Astrocyte (in vitro differentiated cells and primary cell): ENCODE measurements around the gene IGFN1. TPM values are rescaled to one million over a fixed set of nuclear protein-coding genes. Genes with fewer than 3 reads are reported as not detected.

Source experiments
- DNase-seq: peaks from one replicate; pipeline ENCODE4 v3.0.0-alpha.2; 2010; ENCODE audit warnings: low read depth
- FAIRE-seq: peaks from 2 replicates; lab custom pipeline; 2011; peaks lifted over from hg19 to GRCh38; lab: Jason Lieb, UNC
- H2AFZ ChIP-seq: 2 replicates; pipeline ENCODE4 v1.6.0; 2012; ENCODE audit warnings: low read depth, low read length, inconsistent platforms
- H3K27ac ChIP-seq: 2 replicates; pipeline ENCODE4 v1.5.1; 2011; ENCODE audit warnings: low read depth, low read length, inconsistent platforms
- H3K27me3 ChIP-seq: 2 replicates; pipeline ENCODE4 v1.6.0; 2011; ENCODE audit warnings: low read length, inconsistent platforms; ENCODE audit not compliant: insufficient read depth
- H3K36me3 ChIP-seq: 2 replicates; pipeline ENCODE4 v1.5.1; 2011; ENCODE audit warnings: low read length, inconsistent platforms; ENCODE audit not compliant: insufficient read depth
- H3K4me1 ChIP-seq: 2 replicates; pipeline ENCODE4 v1.5.1; 2011; ENCODE audit warnings: low read length, inconsistent platforms; ENCODE audit not compliant: insufficient read depth
- H3K4me2 ChIP-seq: 2 replicates; pipeline ENCODE4 v1.6.0; 2012; ENCODE audit warnings: low read length, inconsistent platforms
- H3K4me3 ChIP-seq: 2 replicates; pipeline ENCODE4 v1.5.1; 2011; ENCODE audit warnings: low read depth, mild to moderate bottlenecking, low read length, inconsistent platforms; ENCODE audit not compliant: insufficient read depth
- H3K79me2 ChIP-seq: 2 replicates; pipeline ENCODE4 v1.6.0; 2012; ENCODE audit warnings: mild to moderate bottlenecking, low read length, inconsistent platforms; ENCODE audit not compliant: insufficient read depth
- H3K9ac ChIP-seq: 2 replicates; pipeline ENCODE4 v1.6.0; 2012; ENCODE audit warnings: mild to moderate bottlenecking, low read length, inconsistent platforms
- H3K9me3 ChIP-seq: 2 replicates; pipeline ENCODE4 v1.5.1; 2012; ENCODE audit warnings: low read depth, mild to moderate bottlenecking, low read length, inconsistent platforms; ENCODE audit not compliant: insufficient read depth
- H4K20me1 ChIP-seq: 2 replicates; pipeline ENCODE4 v1.6.0; 2012; ENCODE audit warnings: low read length, inconsistent platforms; ENCODE audit not compliant: insufficient read depth
- H3K27ac Mint-ChIP-seq: one replicate; pipeline ENCODE4 v1.8.0; 2021; ENCODE audit warnings: mild to moderate bottlenecking, mixed read lengths; ENCODE audit not compliant: unreplicated experiment
- H3K27me3 Mint-ChIP-seq: one replicate; pipeline ENCODE4 v1.8.0; 2021; ENCODE audit warnings: low read depth, mixed read lengths; ENCODE audit not compliant: unreplicated experiment
- H3K36me3 Mint-ChIP-seq: one replicate; pipeline ENCODE4 v1.8.0; 2021; ENCODE audit warnings: low read depth, mixed read lengths; ENCODE audit not compliant: unreplicated experiment
- H3K4me1 Mint-ChIP-seq: one replicate; pipeline ENCODE4 v1.8.0; 2021; ENCODE audit warnings: low read depth, mixed read lengths; ENCODE audit not compliant: unreplicated experiment
- H3K4me3 Mint-ChIP-seq: one replicate; pipeline ENCODE4 v1.8.0; 2021; ENCODE audit warnings: mild to moderate bottlenecking, moderate library complexity, mixed read lengths; ENCODE audit not compliant: unreplicated experiment
- H3K9me3 Mint-ChIP-seq: one replicate; pipeline ENCODE4 v1.8.0; 2021; ENCODE audit warnings: mild to moderate bottlenecking, mixed read lengths; ENCODE audit not compliant: unreplicated experiment
- CTCF ChIP-seq: IDR thresholded peaks from 2 replicates; pipeline ENCODE4 v1.5.1; 2011; ENCODE audit warnings: low read depth, mild to moderate bottlenecking, inconsistent platforms, low read length, moderate library complexity; ENCODE audit not compliant: insufficient read depth
- EZH2 ChIP-seq: IDR thresholded peaks from 2 replicates; pipeline ENCODE4 v1.6.1; 2012; ENCODE audit warnings: mild to moderate bottlenecking, low read length, inconsistent platforms; ENCODE audit not compliant: insufficient read depth
- total RNA-seq: library from RNA; stranded (reverse); gene quantifications from 2 replicates; pipeline ENCODE4 v1.2.1, GENCODE V29; 2021

Gene IGFN1
- total RNA-seq, 1 donor from 2014 or later: 0.02 TPM

DNA sequence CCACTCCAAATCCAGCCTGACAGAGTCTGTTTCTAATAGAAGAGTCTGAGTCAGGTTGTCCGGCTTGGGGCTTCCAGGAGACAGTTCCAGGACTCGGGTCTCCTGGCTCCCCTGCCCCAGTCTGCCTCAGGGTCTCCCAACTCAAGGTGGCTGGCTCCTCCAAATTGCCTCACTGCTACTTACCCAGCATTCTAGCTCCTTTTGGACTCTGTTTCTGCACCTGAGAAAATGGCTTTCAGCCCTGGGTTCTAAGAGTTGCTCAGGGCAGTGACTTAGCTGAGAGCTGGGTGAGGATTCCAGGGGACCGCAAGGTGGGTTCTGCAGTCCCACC, 5.5 kb upstream of the IGFN1 start:
- Histone ChIP-seq H3K79me2 (no peaks in the 10 kb centered on the region), H3K27ac (no peak overlapping the region), H3K4me1 (peaks cover 14% of the 10 kb centered on the region), H3K9ac (no peak overlapping the region), H3K36me3 (no peaks in the 10 kb centered on the region), H3K4me2 (peak overlapping the region; percentile 21), H2AFZ (peak overlapping the region; percentile 54), H3K27me3 (peaks cover 15% of the 10 kb centered on the region), H4K20me1 (no peaks in the 10 kb centered on the region), H3K4me3 (no peak overlapping the region), H3K9me3 (no peaks in the 10 kb centered on the region)
- Mint-ChIP-seq H3K27ac (no peak overlapping the region), H3K36me3 (no peaks in the 10 kb centered on the region), H3K9me3 (peaks cover 4% of the 10 kb centered on the region), H3K4me1 (peaks cover 15% of the 10 kb centered on the region), H3K27me3 (peaks cover 50% of the 10 kb centered on the region), H3K4me3 (no peak overlapping the region)
- DNase-seq (no peak), FAIRE-seq (no peak)
- TF ChIP-seq EZH2 (no peak), CTCF (no peak)

- Histone ChIP-seq H3K36me3 (no peaks in the 10 kb centered on the region), H3K9me3 (no peaks in the 10 kb centered on the region), H3K4me2 (peak overlapping the region; percentile 21), H3K79me2 (no peaks in the 10 kb centered on the region), H4K20me1 (no peaks in the 10 kb centered on the region), H3K4me1 (peaks cover 14% of the 10 kb centered on the region), H3K4me3 (no peak overlapping the region), H3K27ac (no peak overlapping the region), H2AFZ (no peak overlapping the region), H3K27me3 (peaks cover 10% of the 10 kb centered on the region), H3K9ac (no peak overlapping the region)
- Mint-ChIP-seq H3K27ac (no peak overlapping the region), H3K4me3 (no peak overlapping the region), H3K27me3 (peaks cover 45% of the 10 kb centered on the region), H3K9me3 (peaks cover 2% of the 10 kb centered on the region), H3K36me3 (no peaks in the 10 kb centered on the region), H3K4me1 (peaks cover 15% of the 10 kb centered on the region)
- DNase-seq (no peak), FAIRE-seq (no peak)
- no peak for TF ChIP-seq CTCF
Measured at GRCh38 chr1:201185527-201186128, 5.0 kb upstream of the IGFN1 start.

GRCh38 chr1:201186192-201186591, 4.4 kb upstream of the IGFN1 start:
- Histone ChIP-seq H3K9ac (no peak overlapping the region), H3K79me2 (no peaks in the 10 kb centered on the region), H3K27ac (no peak overlapping the region), H3K27me3 (peaks cover 5% of the 10 kb centered on the region), H3K9me3 (no peaks in the 10 kb centered on the region), H3K36me3 (no peaks in the 10 kb centered on the region), H3K4me3 (no peak overlapping the region), H3K4me1 (peaks cover 19% of the 10 kb centered on the region), H3K4me2 (no peak overlapping the region), H2AFZ (no peak overlapping the region), H4K20me1 (no peaks in the 10 kb centered on the region)
- DNase-seq: no peak
- FAIRE-seq: no peak
- Mint-ChIP-seq H3K27ac (no peak overlapping the region), H3K4me1 (peaks cover 15% of the 10 kb centered on the region), H3K27me3 (peaks cover 43% of the 10 kb centered on the region), H3K9me3 (peaks cover 2% of the 10 kb centered on the region), H3K4me3 (no peak overlapping the region), H3K36me3 (no peaks in the 10 kb centered on the region)
- TF ChIP-seq EZH2 (no peak), CTCF (no peak)
